Measurements from ENCODE around the gene GRIN2A. TPM values are rescaled to one million over a fixed set of nuclear protein-coding genes. Genes with fewer than 3 reads are reported as not detected.

The GRIN2A gene
- total RNA-seq, 1 donor from 2014 or later, result not detected

DNA sequence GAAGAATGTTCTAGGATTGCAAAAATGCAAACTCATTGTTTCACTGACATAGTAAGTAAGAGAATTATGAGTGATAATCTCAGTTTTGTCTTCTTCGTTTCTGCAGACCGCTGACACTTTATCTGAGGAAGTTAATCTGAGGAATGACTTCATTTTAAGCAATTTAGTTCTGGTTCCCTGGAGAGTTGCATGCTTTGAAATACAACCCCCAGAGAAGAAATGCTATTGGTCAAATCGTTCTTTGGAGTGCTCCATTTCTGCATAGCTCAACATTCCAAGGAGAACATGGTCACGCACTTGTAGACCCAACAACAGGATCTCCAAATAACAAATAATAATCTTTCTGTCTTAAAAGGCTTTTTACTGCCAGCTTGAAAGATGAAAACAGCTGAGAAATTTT lies 427.1 kb downstream of the GRIN2A start:
- TF ChIP-seq CTCF (IDR thresholded peaks at IDR 0.05), result no peak
- H3K4me3 Mint-ChIP-seq (ENCODE audit: unreplicated experiment), result no peak overlapping the region
- H3K27me3 Mint-ChIP-seq (ENCODE audit: low read depth), result no peaks in the 10 kb centered on the region
- H3K27ac Mint-ChIP-seq (ENCODE audit: unreplicated experiment), result no peak overlapping the region
- H3K36me3 Mint-ChIP-seq (ENCODE audit: low read depth), result no peaks in the 10 kb centered on the region
- H3K4me1 Mint-ChIP-seq (ENCODE audit: low read depth), result no peaks in the 10 kb centered on the region
- DNase-seq (ENCODE audit: low spot score), result no peak
- H3K9me3 Mint-ChIP-seq (ENCODE audit: low read depth), result peaks cover 3% of the 10 kb centered on the region

GRCh38 chr16:9741776-9742175 lies 440.5 kb downstream of the GRIN2A start:
- no peak for TF ChIP-seq CTCF (IDR thresholded peaks at IDR 0.05)
- no peaks in the 10 kb centered on the region for H3K27me3 Mint-ChIP-seq (ENCODE audit: low read depth)
- no peak overlapping the region for H3K27ac Mint-ChIP-seq (ENCODE audit: unreplicated experiment)
- peaks cover 12% of the 10 kb centered on the region for H3K9me3 Mint-ChIP-seq (ENCODE audit: low read depth)
- no peaks in the 10 kb centered on the region for H3K36me3 Mint-ChIP-seq (ENCODE audit: low read depth)
- no peak overlapping the region for H3K4me3 Mint-ChIP-seq (ENCODE audit: unreplicated experiment)
- H3K4me1 Mint-ChIP-seq (ENCODE audit: low read depth), result no peaks in the 10 kb centered on the region
- DNase-seq (ENCODE audit: low spot score), result no peak

GRCh38 chr16:9739301-9739700 lies 442.9 kb downstream of the GRIN2A start:
- peaks cover 12% of the 10 kb centered on the region for H3K9me3 Mint-ChIP-seq (ENCODE audit: low read depth)
- DNase-seq (ENCODE audit: low spot score), result no peak
- H3K27me3 Mint-ChIP-seq (ENCODE audit: low read depth), result no peaks in the 10 kb centered on the region
- TF ChIP-seq CTCF (IDR thresholded peaks at IDR 0.05), result no peak
- H3K36me3 Mint-ChIP-seq (ENCODE audit: low read depth), result no peaks in the 10 kb centered on the region
- no peaks in the 10 kb centered on the region for H3K4me1 Mint-ChIP-seq (ENCODE audit: low read depth)
- no peak overlapping the region for H3K4me3 Mint-ChIP-seq (ENCODE audit: unreplicated experiment)
- no peak overlapping the region for H3K27ac Mint-ChIP-seq (ENCODE audit: unreplicated experiment)

- Mint-ChIP-seq H3K9me3 (ENCODE audit: low read depth) (peaks cover 12% of the 10 kb centered on the region), H3K4me3 (ENCODE audit: unreplicated experiment) (no peak overlapping the region), H3K4me1 (ENCODE audit: low read depth) (no peaks in the 10 kb centered on the region), H3K36me3 (ENCODE audit: low read depth) (no peaks in the 10 kb centered on the region), H3K27me3 (ENCODE audit: low read depth) (no peaks in the 10 kb centered on the region), H3K27ac (ENCODE audit: unreplicated experiment) (no peak overlapping the region)
- DNase-seq (ENCODE audit: low spot score), result no peak
- TF ChIP-seq CTCF (IDR thresholded peaks at IDR 0.05), result no peak
These were observed 443.5 kb downstream of the GRIN2A start for GRCh38 chr16:9738690-9739089.

GRCh38 chr16:9736547-9736946 lies 445.7 kb downstream of the GRIN2A start:
- no peak overlapping the region for H3K27ac Mint-ChIP-seq (ENCODE audit: unreplicated experiment)
- no peak for TF ChIP-seq CTCF (IDR thresholded peaks at IDR 0.05)
- peaks cover 6% of the 10 kb centered on the region for H3K9me3 Mint-ChIP-seq (ENCODE audit: low read depth)
- H3K27me3 Mint-ChIP-seq (ENCODE audit: low read depth), result no peaks in the 10 kb centered on the region
- H3K4me3 Mint-ChIP-seq (ENCODE audit: unreplicated experiment), result no peak overlapping the region
- H3K4me1 Mint-ChIP-seq (ENCODE audit: low read depth), result no peaks in the 10 kb centered on the region
- no peaks in the 10 kb centered on the region for H3K36me3 Mint-ChIP-seq (ENCODE audit: low read depth)
- no peak for DNase-seq (ENCODE audit: low spot score)

Data from chondrocyte (in vitro differentiated cells).